Esophagus muscularis mucosa (tissue), 4 donors: ENCODE measurements around the gene AGTRAP. TPM values are rescaled to one million over a fixed set of nuclear protein-coding genes. Genes with fewer than 3 reads are reported as not detected.

Source experiments
- DNase-seq: peaks from one replicate; pipeline ENCODE4 v3.0.0-alpha.2; 2017; ENCODE audit errors: extremely low spot score
- H3K27ac ChIP-seq, 4 donors: fragments of 200-600 bp; sonication (generic); replicated peaks in 1 of 4; 1 replicate in 3 of 4; 2 replicates in 1 of 4; pipeline ENCODE4 v1.5.1; 2016 to 2019; ENCODE audit warnings: mild to moderate bottlenecking in 1 of 4
- H3K27me3 ChIP-seq, 4 donors: fragments of 200-600 bp; sonication (generic); one replicate each; pipeline versions ENCODE4 v1.5.1 to v1.6.0; 2016 to 2019
- H3K36me3 ChIP-seq, 4 donors: fragments of 200-600 bp; sonication (generic); one replicate each; pipeline ENCODE4 v1.5.1; 2016 to 2019
- H3K4me1 ChIP-seq, 4 donors: fragments of 200-600 bp; sonication (generic); one replicate each; pipeline ENCODE4 v1.5.1; 2016 to 2019
- H3K4me3 ChIP-seq, 4 donors: fragments of 200-600 bp; sonication (generic); 1 replicate in 2 of 4; 2 replicates in 2 of 4; pipeline ENCODE4 v1.5.1; 2016 to 2019; ENCODE audit warnings: mild to moderate bottlenecking in 4 of 4, moderate library complexity in 1 of 4
- H3K9me3 ChIP-seq, 4 donors: fragments of 200-600 bp; sonication (generic); 1 replicate in 3 of 4; 2 replicates in 1 of 4; pipeline ENCODE4 v1.5.1; 2016 to 2019
- EP300 ChIP-seq: sonication (generic); formaldehyde crosslinking; IDR thresholded peaks from one replicate; pipeline ENCODE4 v1.6.1; 2017; ENCODE audit warnings: antibody characterized with exemption
- POLR2A ChIP-seq: fragments of 450-650 bp; IDR thresholded peaks from one replicate; pipeline ENCODE4 v1.6.1; 2017; ENCODE audit warnings: antibody characterized with exemption, moderate library complexity, mild to moderate bottlenecking, low read depth
- POLR2AphosphoS5 ChIP-seq, 2 donors: sonication (generic); formaldehyde crosslinking; IDR thresholded peaks; one replicate each; pipeline ENCODE4 v1.6.1; 2017; ENCODE audit warnings: antibody characterized with exemption in 2 of 2
- WGBS: methylation state at CpG from one replicate; pipeline ENCODE4 v1.1.5; 2018; 5-methylcytosine and 5-hydroxymethylcytosine counted together
- intact Hi-C: fragments of 100-400 bp; cut with DNase I; formaldehyde crosslinking; loops from one replicate; pipeline ENCODE4 v1.15.1; 2023
- total RNA-seq, 4 donors: library from RNA; depleted of rRNA; stranded (reverse); fragments of >200 nt; gene quantifications; one replicate each; pipeline versions ENCODE4 v1.1.0 to v1.2.1, GENCODE V29; 2016
- TF ChIP-seq, protein P1 (sequence below), 3 experiments: fragments of 200-600 bp in 2 of 3; fragments of 450-650 bp in 1 of 3; sonication (generic) in 2 of 3; IDR thresholded peaks; one replicate each; pipeline ENCODE4 v1.5.1; 2017 to 2019; ENCODE audit warnings: antibody characterized with exemption in 3 of 3, mild to moderate bottlenecking in 2 of 3, moderate library complexity in 1 of 3

The AGTRAP gene
- total RNA-seq, 4 donors from 2014 or later, result 31.6 to 73.4 (median 45.6) TPM

GRCh38 chr1:11731691-11732283 lies 4.1 kb upstream of the AGTRAP start:
- WGBS, result 6% methylated on average over 16 of the region's 17 CpGs

DNA sequence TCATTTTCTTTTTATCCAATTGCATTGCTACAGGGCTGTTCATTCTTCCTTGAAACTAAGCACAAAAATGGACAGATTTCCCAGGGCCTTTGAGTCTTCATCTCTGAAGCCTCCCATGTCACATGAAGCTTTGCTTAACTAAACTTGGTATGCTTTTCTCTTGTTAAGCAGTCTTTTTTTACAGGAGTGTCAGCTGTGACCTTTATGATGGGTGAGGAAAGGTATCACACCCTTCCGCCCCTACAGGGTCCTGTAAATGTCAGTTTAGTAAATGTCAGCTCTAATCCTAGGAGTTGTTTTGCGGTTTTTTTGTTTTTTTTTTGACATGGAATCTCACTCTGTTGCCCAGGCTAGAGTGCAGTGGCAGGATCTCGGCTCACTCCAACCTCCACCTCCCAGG lies 2.6 kb upstream of the AGTRAP start:
- intact Hi-C loops, result no loop called here
- H3K36me3 ChIP-seq, result no peaks in the 10 kb centered on the region
- no peaks in the 10 kb centered on the region for H3K9me3 ChIP-seq
- TF ChIP-seq EP300 (no peak), POLR2AphosphoS5 (IDR thresholded peaks at IDR 0.05) (no peak), POLR2A (no peak)
- TF ChIP-seq, protein P1, sequence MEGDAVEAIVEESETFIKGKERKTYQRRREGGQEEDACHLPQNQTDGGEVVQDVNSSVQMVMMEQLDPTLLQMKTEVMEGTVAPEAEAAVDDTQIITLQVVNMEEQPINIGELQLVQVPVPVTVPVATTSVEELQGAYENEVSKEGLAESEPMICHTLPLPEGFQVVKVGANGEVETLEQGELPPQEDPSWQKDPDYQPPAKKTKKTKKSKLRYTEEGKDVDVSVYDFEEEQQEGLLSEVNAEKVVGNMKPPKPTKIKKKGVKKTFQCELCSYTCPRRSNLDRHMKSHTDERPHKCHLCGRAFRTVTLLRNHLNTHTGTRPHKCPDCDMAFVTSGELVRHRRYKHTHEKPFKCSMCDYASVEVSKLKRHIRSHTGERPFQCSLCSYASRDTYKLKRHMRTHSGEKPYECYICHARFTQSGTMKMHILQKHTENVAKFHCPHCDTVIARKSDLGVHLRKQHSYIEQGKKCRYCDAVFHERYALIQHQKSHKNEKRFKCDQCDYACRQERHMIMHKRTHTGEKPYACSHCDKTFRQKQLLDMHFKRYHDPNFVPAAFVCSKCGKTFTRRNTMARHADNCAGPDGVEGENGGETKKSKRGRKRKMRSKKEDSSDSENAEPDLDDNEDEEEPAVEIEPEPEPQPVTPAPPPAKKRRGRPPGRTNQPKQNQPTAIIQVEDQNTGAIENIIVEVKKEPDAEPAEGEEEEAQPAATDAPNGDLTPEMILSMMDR (IDR thresholded peaks at IDR 0.05), result no peak
- no peak for DNase-seq
- WGBS, result 95% methylated on average over 3 of the region's 3 CpGs
- H3K27ac ChIP-seq, result peak overlapping the region; percentile 75 to 83 (median 80)
- H3K27me3 ChIP-seq, result no peaks in the 10 kb centered on the region
- peaks cover 44 to 77% (median 72%) of the 10 kb centered on the region in 4 donors for H3K4me1 ChIP-seq
- H3K4me3 ChIP-seq, result no peak overlapping the region

More at GRCh38 chr1:11731691-11732283, 4.1 kb upstream of the AGTRAP start:
- no peaks in the 10 kb centered on the region for H3K9me3 ChIP-seq
- peak; percentile 76 to 77 for TF ChIP-seq POLR2AphosphoS5 (IDR thresholded peaks at IDR 0.05)
- TF ChIP-seq POLR2A, result no peak
- TF ChIP-seq EP300, result no peak
- TF ChIP-seq, protein P1 (IDR thresholded peaks at IDR 0.05), result no peak
- peak overlapping the region; percentile 40 to 57 (median 50) for H3K4me3 ChIP-seq
- H3K4me1 ChIP-seq, result peaks cover 34 to 62% (median 56%) of the 10 kb centered on the region in 4 donors
- intact Hi-C loops, result no loop called here
- H3K36me3 ChIP-seq, result no peaks in the 10 kb centered on the region
- no peaks in the 10 kb centered on the region for H3K27me3 ChIP-seq
- peak; percentile 95 for DNase-seq
- peak overlapping the region; percentile 75 to 83 (median 80) for H3K27ac ChIP-seq

- Histone ChIP-seq H3K9me3 (no peaks in the 10 kb centered on the region), H3K27me3 (no peaks in the 10 kb centered on the region), H3K36me3 (no peaks in the 10 kb centered on the region), H3K4me3 (peak overlapping the region; percentile 76 to 95 (median 80)), H3K4me1 (peaks cover 35 to 71% (median 63%) of the 10 kb centered on the region in 4 donors), H3K27ac (peak overlapping the region; percentile 86 to 92 (median 86))
- intact Hi-C loops, result loop anchor here (5.0 kb wide), 1 partner anchor 52 kb away; no protein-coding TSS in a partner anchor
- WGBS, result 29% methylated on average over 4 of the region's 4 CpGs
- DNase-seq, result no peak
- TF ChIP-seq POLR2AphosphoS5 (IDR thresholded peaks at IDR 0.05) (no peak), POLR2A (no peak), EP300 (no peak)
- TF ChIP-seq, protein P1 (IDR thresholded peaks at IDR 0.05), result no peak
These were observed 444 bp upstream of the AGTRAP start for GRCh38 chr1:11735531-11735853.

GRCh38 chr1:11736746-11737639 lies 1.1 kb downstream of the AGTRAP start:
- peaks cover 26 to 61% (median 59%) of the 10 kb centered on the region in 4 donors for H3K4me1 ChIP-seq
- intact Hi-C loops, result loop anchor here (5.0 kb wide), 1 partner anchor 50 kb away; no protein-coding TSS in a partner anchor
- peak; percentile 94 for DNase-seq

DNA sequence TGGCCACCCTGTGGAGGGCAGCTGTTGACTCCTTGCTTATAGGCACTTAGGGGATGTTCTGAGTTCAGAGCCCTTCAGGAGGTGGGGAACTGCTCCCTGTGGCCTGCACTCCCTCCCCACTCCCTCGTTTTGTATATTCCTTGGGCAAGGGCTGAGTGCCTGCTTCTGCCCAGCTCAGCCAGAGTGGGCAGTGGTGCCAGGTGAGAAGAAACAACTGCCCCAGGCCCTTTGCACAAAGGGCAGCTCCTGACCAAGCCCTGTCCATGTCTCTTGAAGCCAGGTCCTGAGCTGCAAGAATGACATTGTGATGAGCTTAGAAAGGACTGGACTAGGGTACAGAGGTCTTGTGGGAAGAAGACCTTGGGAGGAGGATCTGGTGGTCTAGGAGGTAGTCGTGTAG lies 2.2 kb downstream of the AGTRAP start:
- H3K27me3 ChIP-seq, result no peaks in the 10 kb centered on the region
- intact Hi-C loops, result loop anchor here (5.0 kb wide), 1 partner anchor 49 kb away; no protein-coding TSS in a partner anchor
- 47% methylated on average over 2 of the region's 2 CpGs for WGBS
- no peaks in the 10 kb centered on the region for H3K36me3 ChIP-seq
- peak overlapping the region in 1 of 4 donors; percentile 86 for H3K27ac ChIP-seq
- no peak overlapping the region for H3K4me3 ChIP-seq
- peaks cover 17 to 58% (median 55%) of the 10 kb centered on the region in 4 donors for H3K4me1 ChIP-seq
- no peak for DNase-seq
- TF ChIP-seq POLR2AphosphoS5 (IDR thresholded peaks at IDR 0.05), result no peak
- no peak for TF ChIP-seq EP300
- TF ChIP-seq, protein P1 (IDR thresholded peaks at IDR 0.05), result no peak
- TF ChIP-seq POLR2A, result no peak
- no peaks in the 10 kb centered on the region for H3K9me3 ChIP-seq

More at GRCh38 chr1:11736746-11737639, 1.1 kb downstream of the AGTRAP start:
- peak overlapping the region; percentile 86 to 92 (median 86) for H3K27ac ChIP-seq
- no peaks in the 10 kb centered on the region for H3K9me3 ChIP-seq
- peak overlapping the region; percentile 76 to 95 (median 80) for H3K4me3 ChIP-seq
- no peaks in the 10 kb centered on the region for H3K36me3 ChIP-seq
- TF ChIP-seq POLR2AphosphoS5 (IDR thresholded peaks at IDR 0.05) (peak; percentile 6 to 81), EP300 (no peak)
- H3K27me3 ChIP-seq, result no peaks in the 10 kb centered on the region
- 15% methylated on average over 14 of the region's 15 CpGs for WGBS
